Endothelial cell of umbilical vein (primary cell): ENCODE measurements around the gene ICE2. TPM values are rescaled to one million over a fixed set of nuclear protein-coding genes. Genes with fewer than 3 reads are reported as not detected.

Source experiments
- BruUV-seq: library from RNA; stranded (reverse); fragments of 400-500 nt; replicated peaks from 2 replicates; lab custom pipeline; 2021; lab: Mats Ljungman, UMichigan
- CTCF ChIA-PET: fragments of 300-600, 350-600 bp; sonication (Branson Sonifier 250); formaldehyde crosslinking; loops from one replicate; lab custom pipeline; 2021; ENCODE audit warnings: antibody characterized with exemption, inconsistent platforms; lab: Charles Lee
- POLR2A ChIA-PET: fragments of 300-600, 350-600 bp; sonication (Branson Sonifier 250); formaldehyde crosslinking; loops from one replicate; lab custom pipeline; 2021; ENCODE audit warnings: antibody characterized with exemption, inconsistent platforms; lab: Charles Lee
- DNase-seq: peaks from one replicate; pipeline ENCODE4 v3.0.0-alpha.2; 2011; ENCODE audit warnings: low read depth, low spot score
- FAIRE-seq: peaks from 2 replicates; lab custom pipeline; 2011; peaks lifted over from hg19 to GRCh38; lab: Jason Lieb, UNC
- H2AFZ ChIP-seq: 2 replicates; pipeline ENCODE4 v1.6.0; 2012; ENCODE audit warnings: low read depth, low read length, control low read depth, inconsistent platforms
- H3K27ac ChIP-seq: 2 replicates; pipeline ENCODE4 v1.5.1; 2011; ENCODE audit warnings: low read depth, mild to moderate bottlenecking, control low read depth, low read length, moderate library complexity; ENCODE audit not compliant: insufficient read depth
- H3K27me3 ChIP-seq, 2 experiments: 2 replicates each; pipeline versions ENCODE4 v1.6.0 to v1.6.1; 2011; ENCODE audit warnings: low read length in 2 of 2, mixed read lengths in 1 of 2; ENCODE audit not compliant: control insufficient read depth in 2 of 2, insufficient read depth in 2 of 2
- H3K36me3 ChIP-seq, 2 experiments: 2 replicates in 1 of 2; 3 replicates in 1 of 2; pipeline ENCODE4 v1.5.1; 2011; ENCODE audit warnings: low read length in 2 of 2, mild to moderate bottlenecking in 1 of 2, moderate library complexity in 1 of 2; ENCODE audit not compliant: control insufficient read depth in 2 of 2, insufficient read depth in 2 of 2; ENCODE audit errors: extremely low read depth in 1 of 2
- H3K4me1 ChIP-seq: 3 replicates; pipeline ENCODE4 v1.5.1; 2011; ENCODE audit warnings: mild to moderate bottlenecking, low read length; ENCODE audit not compliant: control insufficient read depth, insufficient read depth; ENCODE audit errors: extremely low read depth
- H3K4me2 ChIP-seq: 2 replicates; pipeline ENCODE4 v1.6.1; 2011; ENCODE audit warnings: low read length, control low read depth, mixed read lengths; ENCODE audit not compliant: insufficient read depth
- H3K4me3 ChIP-seq, 3 experiments: fragments of 200-600 bp in 1 of 3; sonication (generic), shearing (Covaris generic) in 1 of 3; replicated peaks in 1 of 3; 2 replicates each; pipeline ENCODE4 v1.5.1; 2011 to 2016; ENCODE audit warnings: control low read depth in 3 of 3, low read length in 3 of 3, mild to moderate bottlenecking in 2 of 3, inconsistent platforms in 1 of 3, low read depth in 1 of 3, moderate library complexity in 1 of 3; ENCODE audit not compliant: insufficient read depth in 1 of 3
- H3K79me2 ChIP-seq: 2 replicates; pipeline ENCODE4 v1.6.0; 2012; ENCODE audit warnings: low read length, inconsistent platforms; ENCODE audit not compliant: control insufficient read depth, insufficient read depth
- H3K9ac ChIP-seq: replicated peaks from 2 replicates; pipeline ENCODE3; 2011; ENCODE audit warnings: low read length, control low read depth; ENCODE audit not compliant: insufficient read depth; ENCODE audit errors: extremely low read depth
- H3K9me1 ChIP-seq: replicated peaks from 3 replicates; pipeline ENCODE4 v1.6.0; 2011; ENCODE audit warnings: mild to moderate bottlenecking, low read length; ENCODE audit not compliant: control insufficient read depth, insufficient read depth; ENCODE audit errors: extremely low read depth
- H3K9me3 ChIP-seq: replicated peaks from 2 replicates; pipeline ENCODE4 v1.5.1; 2012; ENCODE audit warnings: low read length, inconsistent platforms; ENCODE audit not compliant: control insufficient read depth, insufficient read depth
- H4K20me1 ChIP-seq: replicated peaks from 2 replicates; pipeline ENCODE3; 2011; ENCODE audit warnings: mild to moderate bottlenecking, low read length; ENCODE audit not compliant: control insufficient read depth, insufficient read depth; ENCODE audit errors: extremely low read depth
- CTCF ChIP-seq, 2 donors: IDR thresholded peaks; 1 replicate in 1 of 2; 2 replicates in 1 of 2; pipeline ENCODE4 v1.5.1; 2011; ENCODE audit warnings: low read length in 2 of 2, mild to moderate bottlenecking in 2 of 2, moderate library complexity in 2 of 2, control low read depth in 1 of 2, inconsistent platforms in 1 of 2, low read depth in 1 of 2; ENCODE audit not compliant: insufficient read depth in 1 of 2; ENCODE audit errors: extremely low read depth in 1 of 2
- EZH2 ChIP-seq: IDR thresholded peaks from 2 replicates; pipeline ENCODE4 v1.6.1; 2012; ENCODE audit warnings: borderline replicate concordance, low read depth, mild to moderate bottlenecking, moderate library complexity, low read length, inconsistent platforms; ENCODE audit not compliant: severe bottlenecking
- FOS ChIP-seq: IDR thresholded peaks from 2 replicates; pipeline ENCODE4 v1.6.1; 2011; ENCODE audit warnings: mild to moderate bottlenecking, low read length, moderate library complexity, borderline replicate concordance; ENCODE audit not compliant: insufficient read depth
- GATA2 ChIP-seq: IDR thresholded peaks from 2 replicates; pipeline ENCODE4 v1.7.0; 2011; ENCODE audit warnings: low read depth, mild to moderate bottlenecking, moderate library complexity, mixed read lengths, low read length; ENCODE audit not compliant: insufficient read length, insufficient read depth
- JUN ChIP-seq: IDR thresholded peaks from 2 replicates; pipeline ENCODE4 v1.6.1; 2011; ENCODE audit warnings: borderline replicate concordance, low read depth; ENCODE audit not compliant: insufficient read length, insufficient read depth
- MYC ChIP-seq: IDR thresholded peaks from one replicate; pipeline ENCODE4 v1.6.1; 2011; ENCODE audit warnings: mild to moderate bottlenecking, low read depth, low read length
- POLR2A ChIP-seq: IDR thresholded peaks from 2 replicates; pipeline ENCODE4 v1.6.1; 2012; ENCODE audit warnings: low read depth, mild to moderate bottlenecking, control low read depth, low read length
- POLR2AphosphoS5 ChIP-seq: IDR thresholded peaks from 2 replicates; pipeline ENCODE4 v1.6.1; 2012; ENCODE audit warnings: low read depth, mild to moderate bottlenecking, control low read depth, low read length, moderate library complexity; ENCODE audit not compliant: insufficient read depth
- dilution Hi-C: fragments of 300-500 bp; cut with MboI; formaldehyde crosslinking; loops from one replicate; pipeline ENCODE4 v1.15.0; 2019; ENCODE audit warnings: low sequenced_read_pairs; ENCODE audit not compliant: extremely low pct_ligation_motif_present
- intact Hi-C: fragments of 100-400 bp; cut with micrococcal nuclease; formaldehyde crosslinking; loops from one replicate; pipeline ENCODE4 v1.10.0; 2022
- polyA plus RNA-seq, 4 experiments: library from polyadenylated mRNA; depleted of rRNA in 3 of 4; stranded (reverse) in 3 of 4; unstranded in 1 of 4; fragments of >200 nt; gene quantifications; 2 replicates each; pipeline versions ENCODE4 v1.2.1 to v1.2.3, GENCODE V29; 2011 to 2012; ENCODE audit warnings: missing spikeins in 1 of 4
- total RNA-seq: library from RNA; stranded (reverse); gene quantifications from 2 replicates; pipeline ENCODE4 v1.2.3, GENCODE V29; 2021

Gene ICE2
- total and polyA plus RNA-seq, 2 donors (not counting 3 experiments of a cell fraction or from before 2014, with no cell fraction given) = 22.1 to 57.0 TPM

GRCh38 chr15:60518511-60518910 lies 39.6 kb upstream of the ICE2 start:
- POLR2A ChIA-PET = no interaction called here
- no TSS peak for BruUV-seq
- DNase-seq = no peak

More at GRCh38 chr15:60518511-60518910, 39.6 kb upstream of the ICE2 start:
- FAIRE-seq = no peak
- no peak overlapping the region for H3K9ac ChIP-seq
- H3K36me3 ChIP-seq = peaks cover 0 to 4% of the 10 kb centered on the region in 2 experiments
- no peak overlapping the region for H3K27ac ChIP-seq
- CTCF ChIA-PET = interaction anchor here (2.8 kb wide), 1 partner anchor 10 kb away, joined by 18 read pairs; no protein-coding TSS in a partner anchor
- dilution Hi-C loops = no loop called here
- no peak overlapping the region for H3K4me2 ChIP-seq
- no peaks in the 10 kb centered on the region for H4K20me1 ChIP-seq
- H2AFZ ChIP-seq = no peak overlapping the region
- no peaks in the 10 kb centered on the region for H3K9me3 ChIP-seq
- H3K4me1 ChIP-seq = peaks cover 18% of the 10 kb centered on the region
- H3K9me1 ChIP-seq = no peaks in the 10 kb centered on the region
- no peak overlapping the region for H3K4me3 ChIP-seq
- H3K27me3 ChIP-seq = no peaks in the 10 kb centered on the region
- TF ChIP-seq POLR2AphosphoS5 (no peak), JUN (no peak), POLR2A (no peak), GATA2 (no peak), MYC (no peak), EZH2 (no peak), FOS (no peak), CTCF (IDR thresholded peaks at IDR 0.05; ENCODE audit: extremely low read depth in 1 of 2, insufficient read depth in 1 of 2, low read depth in 1 of 2, low read length in 2 of 2) (no peak)
- intact Hi-C loops = no loop called here
- no peaks in the 10 kb centered on the region for H3K79me2 ChIP-seq
